Neutrophil (primary cell): Measurements from ENCODE around the gene CEP170B.
"Not testable (repeated sequence)": the region's sequence is repeated elsewhere in the genome, so short reads cannot be mapped to it uniquely, and the experiment has no call there.

ENCODE experiments used
- H3K27ac ChIP-seq: fragments of 200-600 bp; sonication (generic); 2 replicates; pipeline ENCODE4 v1.5.1; 2016; ENCODE audit warnings: mild to moderate bottlenecking, moderate library complexity
- H3K27me3 ChIP-seq: fragments of 200-600 bp; sonication (generic); 2 replicates; pipeline ENCODE4 v1.6.0; 2016; ENCODE audit warnings: mild to moderate bottlenecking
- H3K36me3 ChIP-seq: fragments of 200-600 bp; sonication (generic); 2 replicates; pipeline ENCODE4 v1.5.1; 2017
- H3K4me1 ChIP-seq, 2 experiments: fragments of 200-600 bp in 1 of 2; sonication (generic) in 1 of 2; 1 replicate in 1 of 2; 2 replicates in 1 of 2; pipeline versions ENCODE4 v1.5.1 to v1.6.1; 2013 to 2016; ENCODE audit warnings: low read depth in 1 of 2, low read length in 1 of 2, mild to moderate bottlenecking in 1 of 2, moderate library complexity in 1 of 2; ENCODE audit not compliant: control insufficient read depth in 1 of 2, insufficient read depth in 1 of 2
- H3K4me3 ChIP-seq, 2 experiments: fragments of 200-600 bp in 1 of 2; sonication (generic) in 1 of 2; 1 replicate in 1 of 2; 2 replicates in 1 of 2; pipeline ENCODE4 v1.5.1; 2013 to 2016; ENCODE audit warnings: low read depth in 1 of 2, low read length in 1 of 2, mild to moderate bottlenecking in 1 of 2, moderate library complexity in 1 of 2
- H3K9me3 ChIP-seq: fragments of 200-600 bp; sonication (generic); 2 replicates; pipeline ENCODE4 v1.5.1; 2016
- CTCF ChIP-seq: fragments of 200-600 bp; sonication (generic); IDR thresholded peaks from 2 replicates; pipeline ENCODE4 v1.5.1; 2016; ENCODE audit warnings: antibody characterized with exemption

Gene CEP170B

GRCh38 chr14:104889375-104889757, 24.3 kb downstream of the CEP170B start:
- TF ChIP-seq CTCF = no peak
- Histone ChIP-seq H3K4me1 (no peaks in the 10 kb centered on the region), H3K27me3 (no peaks in the 10 kb centered on the region), H3K9me3 (no peaks in the 10 kb centered on the region), H3K4me3 (no peak overlapping the region), H3K27ac (no peak overlapping the region), H3K36me3 (no peaks in the 10 kb centered on the region)

- not testable (repeated sequence) for H3K4me3 ChIP-seq, H3K27ac ChIP-seq, H3K9me3 ChIP-seq, H3K36me3 ChIP-seq, H3K4me1 ChIP-seq, H3K27me3 ChIP-seq
These were observed 25.2 kb downstream of the CEP170B start for GRCh38 chr14:104890292-104890691.

GRCh38 chr14:104891121-104891551, 26.1 kb downstream of the CEP170B start:
- H3K36me3 ChIP-seq = no peaks in the 10 kb centered on the region
- no peaks in the 10 kb centered on the region for H3K9me3 ChIP-seq
- no peak for TF ChIP-seq CTCF
- no peaks in the 10 kb centered on the region for H3K4me1 ChIP-seq
- H3K4me3 ChIP-seq = no peak overlapping the region
- no peaks in the 10 kb centered on the region for H3K27me3 ChIP-seq
- no peak overlapping the region for H3K27ac ChIP-seq

GRCh38 chr14:104891664-104892530, 26.8 kb downstream of the CEP170B start:
- no peaks in the 10 kb centered on the region for H3K36me3 ChIP-seq
- H3K4me1 ChIP-seq = no peaks in the 10 kb centered on the region
- TF ChIP-seq CTCF = no peak
- no peaks in the 10 kb centered on the region for H3K9me3 ChIP-seq
- no peak overlapping the region for H3K4me3 ChIP-seq
- H3K27me3 ChIP-seq = no peaks in the 10 kb centered on the region
- H3K27ac ChIP-seq = no peak overlapping the region

GRCh38 chr14:104892531-104893434, 27.7 kb downstream of the CEP170B start:
- H3K4me1 ChIP-seq = no peaks in the 10 kb centered on the region
- no peak overlapping the region for H3K4me3 ChIP-seq
- H3K36me3 ChIP-seq = no peaks in the 10 kb centered on the region
- no peaks in the 10 kb centered on the region for H3K9me3 ChIP-seq
- H3K27me3 ChIP-seq = no peaks in the 10 kb centered on the region
- TF ChIP-seq CTCF = no peak
- no peak overlapping the region for H3K27ac ChIP-seq
